ENCODE data around the gene CCNI.
A peak's percentile ranks its signal among the peaks of the same experiment; 100 is the strongest.

Gene CCNI

GRCh38 chr4:77007358-77008230 lies 68.2 kb downstream of the CCNI start:
- no peak for DNase-seq (ENCODE audit: low read depth, low spot score)

- peak; percentile 28 for DNase-seq (ENCODE audit: low read depth, low spot score)
These were observed 68.9 kb downstream of the CCNI start for GRCh38 chr4:77006753-77007353.

- DNase-seq (ENCODE audit: low read depth, low spot score), result no peak
These were observed 72.4 kb downstream of the CCNI start for GRCh38 chr4:77003400-77003799.

GRCh38 chr4:77002321-77003107 lies 73.3 kb downstream of the CCNI start:
- no peak for DNase-seq (ENCODE audit: low read depth, low spot score)

GRCh38 chr4:77001907-77002306 lies 73.9 kb downstream of the CCNI start:
- DNase-seq (ENCODE audit: low read depth, low spot score), result peak; percentile 47

GRCh38 chr4:76998251-76998901 lies 77.4 kb downstream of the CCNI start:
- peak; percentile 86 for DNase-seq (ENCODE audit: low read depth, low spot score)

GRCh38 chr4:76997532-76997931 lies 78.3 kb downstream of the CCNI start:
- no peak for DNase-seq (ENCODE audit: low read depth, low spot score)

Measured in ELF-1 (cell line).